Transverse colon (tissue), 4 donors: Measurements from ENCODE around the gene RUSC1. TPM values are rescaled to one million over a fixed set of nuclear protein-coding genes. Genes with fewer than 3 reads are reported as not detected.

Experiments
- DNase-seq: peaks from one replicate; pipeline ENCODE4 v3.0.0-alpha.2; 2019
- H3K27ac ChIP-seq, 4 donors: fragments of 200-600 bp; sonication (generic); 2 replicates each; pipeline ENCODE4 v1.5.1; 2016 to 2018; ENCODE audit warnings: inconsistent platforms in 4 of 4
- H3K27me3 ChIP-seq: fragments of 200-600 bp; sonication (generic); 2 replicates; pipeline ENCODE4 v1.5.1; 2017; ENCODE audit warnings: inconsistent platforms
- H3K36me3 ChIP-seq, 4 donors: fragments of 200-600 bp; sonication (generic); 2 replicates each; pipeline ENCODE4 v1.5.1; 2017 to 2019; ENCODE audit warnings: inconsistent platforms in 4 of 4
- H3K4me1 ChIP-seq, 4 donors: fragments of 200-600 bp; sonication (generic); 2 replicates each; pipeline ENCODE4 v1.5.1; 2017 to 2020; ENCODE audit warnings: inconsistent platforms in 4 of 4
- H3K4me3 ChIP-seq, 4 donors: fragments of 200-600 bp; sonication (generic); 1 replicate in 1 of 4; 2 replicates in 3 of 4; pipeline versions ENCODE4 v1.5.1 to v1.6.1; 2017 to 2019; ENCODE audit warnings: inconsistent platforms in 4 of 4
- H3K9me3 ChIP-seq, 2 donors: fragments of 200-600 bp; sonication (generic); 2 replicates each; pipeline ENCODE4 v1.5.1; 2017 to 2019; ENCODE audit warnings: inconsistent platforms in 2 of 2
- EP300 ChIP-seq: sonication (generic); formaldehyde crosslinking; IDR thresholded peaks from one replicate; pipeline ENCODE4 v1.6.1; 2017; ENCODE audit warnings: antibody characterized with exemption, low read depth
- POLR2A ChIP-seq: fragments of 450-650 bp; IDR thresholded peaks from one replicate; pipeline ENCODE4 v1.6.1; 2016; ENCODE audit warnings: antibody characterized with exemption, mild to moderate bottlenecking, moderate library complexity
- POLR2AphosphoS5 ChIP-seq, 3 donors: sonication (generic); formaldehyde crosslinking; IDR thresholded peaks; one replicate each; pipeline ENCODE4 v1.6.1; 2016; ENCODE audit warnings: antibody characterized with exemption in 3 of 3
- WGBS, 2 donors: methylation state at CpG; one replicate each; pipeline ENCODE4 v1.1.5; 2018; ENCODE audit warnings: low coverage in 1 of 2; 5-methylcytosine and 5-hydroxymethylcytosine counted together
- in situ Hi-C, 4 donors: fragments of 200-750 bp; cut with MboI; loops; one replicate each; pipeline versions ENCODE4 v1.15.0 to v1.15.1; 2017; ENCODE audit warnings: low sequenced_read_pairs in 3 of 4, low pct_ligation_motif_present in 1 of 4, low pct_unique_long_range_greater_than_20kb in 1 of 4
- intact Hi-C: fragments of 100-400 bp; cut with DNase I; formaldehyde crosslinking; loops from one replicate; pipeline ENCODE4 v1.15.1; 2023; ENCODE audit warnings: low total_unique reads
- total RNA-seq, 4 donors: library from RNA; depleted of rRNA; stranded (reverse); fragments of >200 nt; gene quantifications; one replicate each; pipeline ENCODE4 v1.1.0, GENCODE V29; 2016
- TF ChIP-seq, protein P1 (sequence below), 5 experiments: fragments of 200-600 bp in 3 of 5; fragments of 450-650 bp in 2 of 5; sonication (generic) in 3 of 5; IDR thresholded peaks; 1 replicate in 2 of 5; 2 replicates in 3 of 5; pipeline ENCODE4 v1.5.1; 2016 to 2017; ENCODE audit warnings: antibody characterized with exemption in 5 of 5, inconsistent platforms in 3 of 5, mild to moderate bottlenecking in 2 of 5, moderate library complexity in 1 of 5

The RUSC1 gene
- total RNA-seq, 4 donors from 2014 or later, result 43.4 to 121 (median 65.5) TPM

DNA sequence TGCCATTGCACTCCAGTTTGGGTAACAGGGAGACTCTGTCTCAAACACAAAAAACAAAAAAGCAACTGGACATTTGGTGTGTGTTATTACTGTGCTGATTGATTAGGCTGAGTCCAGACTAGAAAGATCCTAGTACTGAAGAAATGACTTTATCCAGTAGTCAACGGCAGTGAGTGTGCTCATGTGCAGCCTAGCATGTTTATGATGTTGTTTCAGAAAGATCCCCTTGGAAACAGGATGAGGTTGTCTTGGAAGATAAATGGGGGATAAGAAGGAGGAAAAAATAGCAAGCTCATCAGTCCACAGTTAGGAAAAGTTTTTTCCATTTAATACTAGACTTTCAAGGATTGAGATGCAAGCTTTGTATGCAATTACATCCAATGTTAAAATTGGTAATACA, 14.3 kb downstream of the RUSC1 start:
- TF ChIP-seq POLR2A (no peak), EP300 (no peak), POLR2AphosphoS5 (IDR thresholded peaks at IDR 0.05) (no peak)
- TF ChIP-seq, protein P1, sequence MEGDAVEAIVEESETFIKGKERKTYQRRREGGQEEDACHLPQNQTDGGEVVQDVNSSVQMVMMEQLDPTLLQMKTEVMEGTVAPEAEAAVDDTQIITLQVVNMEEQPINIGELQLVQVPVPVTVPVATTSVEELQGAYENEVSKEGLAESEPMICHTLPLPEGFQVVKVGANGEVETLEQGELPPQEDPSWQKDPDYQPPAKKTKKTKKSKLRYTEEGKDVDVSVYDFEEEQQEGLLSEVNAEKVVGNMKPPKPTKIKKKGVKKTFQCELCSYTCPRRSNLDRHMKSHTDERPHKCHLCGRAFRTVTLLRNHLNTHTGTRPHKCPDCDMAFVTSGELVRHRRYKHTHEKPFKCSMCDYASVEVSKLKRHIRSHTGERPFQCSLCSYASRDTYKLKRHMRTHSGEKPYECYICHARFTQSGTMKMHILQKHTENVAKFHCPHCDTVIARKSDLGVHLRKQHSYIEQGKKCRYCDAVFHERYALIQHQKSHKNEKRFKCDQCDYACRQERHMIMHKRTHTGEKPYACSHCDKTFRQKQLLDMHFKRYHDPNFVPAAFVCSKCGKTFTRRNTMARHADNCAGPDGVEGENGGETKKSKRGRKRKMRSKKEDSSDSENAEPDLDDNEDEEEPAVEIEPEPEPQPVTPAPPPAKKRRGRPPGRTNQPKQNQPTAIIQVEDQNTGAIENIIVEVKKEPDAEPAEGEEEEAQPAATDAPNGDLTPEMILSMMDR (IDR thresholded peaks at IDR 0.05), result no peak
- H3K27me3 ChIP-seq, result no peaks in the 10 kb centered on the region
- H3K9me3 ChIP-seq, result no peaks in the 10 kb centered on the region
- in situ Hi-C loops (loop anchor here in 1 of 4 donors (25.0 kb wide), 1 partner anchor 252 kb away; no protein-coding TSS in a partner anchor), intact Hi-C loops (no loop called here)
- no peak for DNase-seq
- no peak overlapping the region for H3K27ac ChIP-seq
- H3K36me3 ChIP-seq, result peaks cover 0 to 54% (median 18%) of the 10 kb centered on the region in 4 donors
- H3K4me1 ChIP-seq, result no peaks in the 10 kb centered on the region
- WGBS, 2 donors, result 50 to 66% methylated on average over 1 of the region's 1 CpG
- H3K4me3 ChIP-seq, result no peak overlapping the region

GRCh38 chr1:155339515-155340097, 18.9 kb downstream of the RUSC1 start:
- DNase-seq, result no peak
- TF ChIP-seq, protein P1 (IDR thresholded peaks at IDR 0.05), result no peak
- no peak for TF ChIP-seq POLR2AphosphoS5 (IDR thresholded peaks at IDR 0.05)
- TF ChIP-seq EP300, result no peak
- no peak for TF ChIP-seq POLR2A
- no peaks in the 10 kb centered on the region for H3K4me1 ChIP-seq
- no peak overlapping the region for H3K4me3 ChIP-seq
- no peak overlapping the region for H3K27ac ChIP-seq
- H3K36me3 ChIP-seq, result peaks cover 0 to 81% (median 40%) of the 10 kb centered on the region in 4 donors
- H3K27me3 ChIP-seq, result no peaks in the 10 kb centered on the region
- no peaks in the 10 kb centered on the region for H3K9me3 ChIP-seq
- intact Hi-C loops (no loop called here), in situ Hi-C loops (loop anchor here in 1 of 4 donors (25.0 kb wide), 1 partner anchor 248 kb away; no protein-coding TSS in a partner anchor)
- WGBS, 2 donors, result 44 to 72% methylated on average over 8 of the region's 8 CpGs

DNA sequence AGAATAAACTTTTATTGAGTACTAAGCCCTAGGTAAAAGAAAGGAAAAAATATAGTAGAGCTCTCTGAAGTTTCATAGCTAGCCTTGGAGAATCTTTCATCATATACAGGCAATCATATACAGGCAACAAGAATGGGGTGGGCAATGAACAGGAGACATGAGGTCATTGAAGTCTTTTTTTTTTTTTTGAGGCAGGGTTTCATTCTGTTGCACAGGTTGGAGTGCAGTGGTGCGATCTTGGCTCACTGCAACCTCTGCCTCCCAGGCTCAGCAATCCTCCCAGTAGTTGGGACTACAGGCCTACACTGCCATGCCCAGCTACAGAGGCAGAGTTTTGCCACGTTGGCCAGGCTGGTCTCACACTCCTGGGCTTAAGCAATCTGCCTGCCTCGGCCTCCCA, 22.1 kb downstream of the RUSC1 start:
- intact Hi-C loops, result no loop called here
- peaks cover 0 to 80% (median 37%) of the 10 kb centered on the region in 4 donors for H3K36me3 ChIP-seq

GRCh38 chr1:155352631-155353030, 31.9 kb downstream of the RUSC1 start:
- DNase-seq, result no peak
- no peak overlapping the region for H3K4me3 ChIP-seq
- TF ChIP-seq POLR2AphosphoS5 (IDR thresholded peaks at IDR 0.05) (no peak), EP300 (no peak), POLR2A (no peak)
- TF ChIP-seq, protein P1 (IDR thresholded peaks at IDR 0.05), result no peak
- H3K27me3 ChIP-seq, result no peaks in the 10 kb centered on the region
- H3K36me3 ChIP-seq, result peaks cover 0 to 78% (median 38%) of the 10 kb centered on the region in 4 donors
- H3K9me3 ChIP-seq, result no peaks in the 10 kb centered on the region
- no peaks in the 10 kb centered on the region for H3K4me1 ChIP-seq
- WGBS, 2 donors, result 90 to 91% methylated on average over 6 of the region's 6 CpGs
- intact Hi-C loops, result no loop called here
- no peak overlapping the region for H3K27ac ChIP-seq
- in situ Hi-C loops, result no loop called here

More for the DNA sequence above, 22.1 kb downstream of the RUSC1 start:
- TF ChIP-seq EP300, result no peak
- TF ChIP-seq, protein P1 (IDR thresholded peaks at IDR 0.05), result no peak
- TF ChIP-seq POLR2AphosphoS5 (IDR thresholded peaks at IDR 0.05), result no peak
- no peak for TF ChIP-seq POLR2A
- Histone ChIP-seq H3K27me3 (no peaks in the 10 kb centered on the region), H3K4me1 (no peaks in the 10 kb centered on the region), H3K27ac (no peak overlapping the region), H3K9me3 (no peaks in the 10 kb centered on the region), H3K4me3 (no peak overlapping the region)
- DNase-seq, result no peak
- in situ Hi-C loops, result loop anchor here in 1 of 4 donors (25.0 kb wide), 1 partner anchor 244 kb away; no protein-coding TSS in a partner anchor
- 92% methylated on average over 3 of the region's 3 CpGs; no CpG with 5 or more reads in 1 of the 2 donors for WGBS, 2 donors
